HFF-Myc (cell line): ENCODE results near the gene TLL1.

Source experiments
- DNase-seq: peaks from one replicate; pipeline ENCODE4 v3.0.0-alpha.2; 2011; ENCODE audit warnings: low read depth; ENCODE audit errors: extremely low read depth
- H3K4me3 ChIP-seq: replicated peaks from 2 replicates; pipeline ENCODE4 v1.5.1; 2011; ENCODE audit warnings: low read depth, mild to moderate bottlenecking, control low read depth, low read length
- CTCF ChIP-seq: IDR thresholded peaks from 2 replicates; pipeline ENCODE4 v1.5.1; 2012; ENCODE audit warnings: mild to moderate bottlenecking, low read depth, low read length, control low read depth; ENCODE audit errors: missing control alignments

TLL1 gene

GRCh38 chr4:166006217-166006616 lies 133.2 kb downstream of the TLL1 start:
- DNase-seq, result no peak
- no peak overlapping the region for H3K4me3 ChIP-seq
- TF ChIP-seq CTCF, result no peak

GRCh38 chr4:166008510-166008909 lies 135.5 kb downstream of the TLL1 start:
- DNase-seq, result no peak
- no peak for TF ChIP-seq CTCF

DNA sequence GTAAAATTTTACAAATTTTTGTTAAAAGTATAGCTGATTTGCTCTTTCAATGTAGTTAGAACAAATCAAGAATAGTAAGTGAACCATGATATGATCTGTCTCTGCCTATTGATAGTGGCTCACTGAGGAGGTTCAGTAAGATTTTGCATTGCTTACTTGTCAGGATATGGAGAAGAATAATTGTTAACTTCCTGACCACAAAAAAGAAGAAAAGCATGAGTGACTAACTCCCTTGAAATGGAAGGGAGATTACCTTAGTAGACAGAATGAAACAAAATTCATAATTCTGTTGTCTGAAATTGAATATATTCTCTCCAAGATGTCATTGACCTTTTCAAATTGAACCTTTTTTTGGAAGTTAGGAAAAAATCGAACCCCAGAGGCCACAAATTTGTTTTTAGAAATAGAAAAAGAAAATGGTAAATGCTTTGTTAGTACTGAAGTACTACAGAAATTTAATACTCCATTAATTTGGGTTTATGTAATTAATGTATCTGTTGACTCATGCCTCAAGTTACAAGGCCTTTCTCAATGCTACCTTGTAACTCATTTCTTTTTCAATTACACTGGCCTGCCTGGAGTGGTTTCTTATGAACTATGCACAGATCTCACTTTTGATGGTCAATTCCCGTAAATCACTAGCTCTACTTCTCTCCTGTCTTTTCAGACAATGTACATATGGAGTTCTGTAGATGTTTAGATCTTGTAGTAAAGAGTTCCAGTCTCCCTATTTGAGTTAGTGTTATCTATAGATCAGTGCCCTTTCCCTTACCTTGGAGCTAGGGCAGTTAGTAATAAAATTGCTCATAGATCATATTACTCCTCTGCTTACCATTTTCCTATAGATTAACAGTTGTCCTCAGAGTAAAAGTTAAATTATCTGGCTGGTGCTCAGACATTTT lies 139.3 kb downstream of the TLL1 start:
- no peak for TF ChIP-seq CTCF
- no peak for DNase-seq
- H3K4me3 ChIP-seq, result no peak overlapping the region

More at GRCh38 chr4:166008510-166008909, 135.5 kb downstream of the TLL1 start:
- H3K4me3 ChIP-seq, result no peak overlapping the region

GRCh38 chr4:166014411-166014810 lies 141.4 kb downstream of the TLL1 start:
- TF ChIP-seq CTCF, result no peak
- no peak overlapping the region for H3K4me3 ChIP-seq
- no peak for DNase-seq

- TF ChIP-seq CTCF, result no peak
- H3K4me3 ChIP-seq, result no peak overlapping the region
- no peak for DNase-seq
Measured at GRCh38 chr4:166017804-166018203, 144.8 kb downstream of the TLL1 start.

- DNase-seq, result no peak
- H3K4me3 ChIP-seq, result no peak overlapping the region
- no peak for TF ChIP-seq CTCF
Measured at GRCh38 chr4:166019441-166020220, 146.6 kb downstream of the TLL1 start.
